Thyroid gland (tissue), 4 donors: ENCODE measurements around the gene ACACA. TPM values are rescaled to one million over a fixed set of nuclear protein-coding genes. Genes with fewer than 3 reads are reported as not detected.
A peak's percentile ranks its signal among the peaks of the same experiment; 100 is the strongest.

Experiments used
- DNase-seq, 2 donors: peaks; one replicate each; pipeline ENCODE4 v3.0.0-alpha.2; 2019
- H3K27ac ChIP-seq, 3 donors: fragments of 200-600 bp; sonication (generic); 1 replicate in 2 of 3; 2 replicates in 1 of 3; pipeline ENCODE4 v1.5.1; 2016 to 2019; ENCODE audit warnings: mild to moderate bottlenecking in 1 of 3, moderate library complexity in 1 of 3
- H3K27me3 ChIP-seq: fragments of 200-600 bp; sonication (generic); one replicate; pipeline ENCODE4 v1.5.1; 2019
- H3K36me3 ChIP-seq, 2 donors: fragments of 200-600 bp; sonication (generic); one replicate each; pipeline ENCODE4 v1.5.1; 2016 to 2019
- H3K4me1 ChIP-seq, 2 donors: fragments of 200-600 bp; sonication (generic); one replicate each; pipeline ENCODE4 v1.5.1; 2017 to 2019
- H3K4me3 ChIP-seq, 3 donors: fragments of 200-600 bp; sonication (generic); replicated peaks in 1 of 3; 1 replicate in 2 of 3; 2 replicates in 1 of 3; pipeline ENCODE4 v1.5.1; 2016; ENCODE audit warnings: mild to moderate bottlenecking in 1 of 3
- H3K9me3 ChIP-seq: fragments of 200-600 bp; sonication (generic); one replicate; pipeline ENCODE4 v1.5.1; 2017
- POLR2A ChIP-seq, 2 donors: fragments of 450-650 bp; IDR thresholded peaks; one replicate each; pipeline ENCODE4 v1.6.1; 2017; ENCODE audit warnings: antibody characterized with exemption in 2 of 2, mild to moderate bottlenecking in 2 of 2, moderate library complexity in 1 of 2
- WGBS, 2 donors: methylation state at CpG; one replicate each; pipeline ENCODE4 v1.1.5; 2017; 5-methylcytosine and 5-hydroxymethylcytosine counted together
- intact Hi-C: fragments of 100-400 bp; cut with DNase I; formaldehyde crosslinking; loops from one replicate; pipeline ENCODE4 v1.15.1; 2023
- total RNA-seq, 4 donors: library from RNA; depleted of rRNA; stranded (reverse); fragments of >200 nt; gene quantifications; one replicate each; pipeline ENCODE4 v1.2.3, GENCODE V29; 2016
- TF ChIP-seq, protein P1 (sequence below), 6 experiments: fragments of 200-600 bp in 3 of 6; fragments of 450-650 bp in 3 of 6; sonication (generic) in 3 of 6; IDR thresholded peaks; one replicate each; pipeline ENCODE4 v1.5.1; 2016 to 2019; ENCODE audit warnings: antibody characterized with exemption in 6 of 6, mild to moderate bottlenecking in 2 of 6, inconsistent platforms in 1 of 6, moderate library complexity in 1 of 6

Gene ACACA
- total RNA-seq, 4 donors from 2014 or later: 27.2 to 55.7 (median 38.4) TPM

DNA sequence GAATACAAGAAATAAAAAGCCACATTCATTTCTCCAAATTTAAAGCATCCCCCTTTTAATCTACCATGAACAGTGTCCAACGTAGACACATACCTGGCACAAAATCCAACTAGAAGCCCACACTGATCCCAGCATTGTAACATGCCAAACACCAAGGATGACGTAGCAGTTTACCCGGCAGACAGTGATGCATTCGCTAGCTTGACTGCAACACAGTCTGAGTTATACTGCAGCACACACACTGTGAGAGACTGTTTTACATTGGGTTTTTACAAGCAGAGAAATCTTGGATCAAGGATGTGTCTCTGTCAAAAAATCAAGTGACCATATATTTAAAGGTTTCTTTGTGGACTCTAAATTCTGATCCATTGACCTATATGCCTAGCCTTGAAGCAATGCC is 105.3 kb downstream of the ACACA start:
- no peaks in the 10 kb centered on the region for H3K27me3 ChIP-seq
- H3K36me3 ChIP-seq: no peaks in the 10 kb centered on the region
- H3K27ac ChIP-seq: no peak overlapping the region
- H3K4me3 ChIP-seq: no peak overlapping the region
- TF ChIP-seq, protein P1, sequence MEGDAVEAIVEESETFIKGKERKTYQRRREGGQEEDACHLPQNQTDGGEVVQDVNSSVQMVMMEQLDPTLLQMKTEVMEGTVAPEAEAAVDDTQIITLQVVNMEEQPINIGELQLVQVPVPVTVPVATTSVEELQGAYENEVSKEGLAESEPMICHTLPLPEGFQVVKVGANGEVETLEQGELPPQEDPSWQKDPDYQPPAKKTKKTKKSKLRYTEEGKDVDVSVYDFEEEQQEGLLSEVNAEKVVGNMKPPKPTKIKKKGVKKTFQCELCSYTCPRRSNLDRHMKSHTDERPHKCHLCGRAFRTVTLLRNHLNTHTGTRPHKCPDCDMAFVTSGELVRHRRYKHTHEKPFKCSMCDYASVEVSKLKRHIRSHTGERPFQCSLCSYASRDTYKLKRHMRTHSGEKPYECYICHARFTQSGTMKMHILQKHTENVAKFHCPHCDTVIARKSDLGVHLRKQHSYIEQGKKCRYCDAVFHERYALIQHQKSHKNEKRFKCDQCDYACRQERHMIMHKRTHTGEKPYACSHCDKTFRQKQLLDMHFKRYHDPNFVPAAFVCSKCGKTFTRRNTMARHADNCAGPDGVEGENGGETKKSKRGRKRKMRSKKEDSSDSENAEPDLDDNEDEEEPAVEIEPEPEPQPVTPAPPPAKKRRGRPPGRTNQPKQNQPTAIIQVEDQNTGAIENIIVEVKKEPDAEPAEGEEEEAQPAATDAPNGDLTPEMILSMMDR (IDR thresholded peaks at IDR 0.05): no peak
- TF ChIP-seq POLR2A (IDR thresholded peaks at IDR 0.05): no peak
- WGBS, 2 donors: 84 to 88% methylated on average over 4 of the region's 4 CpGs
- H3K9me3 ChIP-seq: no peaks in the 10 kb centered on the region
- intact Hi-C loops: no loop called here
- DNase-seq: no peak
- H3K4me1 ChIP-seq: peaks cover 9 to 15% of the 10 kb centered on the region in 2 donors

DNA sequence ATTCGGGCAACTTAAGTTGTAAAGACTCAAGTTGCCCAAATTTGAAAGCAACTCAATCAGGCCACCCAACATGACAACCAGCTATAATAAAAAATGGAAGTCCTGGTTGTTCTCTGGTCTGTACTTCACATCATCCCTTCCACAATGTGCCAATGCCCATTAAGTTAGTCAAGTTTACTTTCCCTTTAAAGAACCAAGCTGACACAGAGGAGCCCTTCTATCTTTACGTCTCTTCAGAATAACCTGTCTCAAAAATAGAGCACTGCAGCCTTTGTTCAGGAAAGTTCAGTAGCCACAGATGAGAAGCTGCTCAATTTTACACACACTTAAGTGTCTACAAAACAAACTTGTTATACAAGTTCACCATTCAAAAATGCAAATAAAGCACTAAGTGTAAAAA is 106.0 kb downstream of the ACACA start:
- H3K27me3 ChIP-seq: no peaks in the 10 kb centered on the region
- WGBS, 2 donors: 57 to 62% methylated on average over 2 of the region's 2 CpGs
- H3K36me3 ChIP-seq: no peaks in the 10 kb centered on the region
- H3K4me1 ChIP-seq: peaks cover 9 to 15% of the 10 kb centered on the region in 2 donors
- intact Hi-C loops: no loop called here
- DNase-seq: no peak
- H3K27ac ChIP-seq: no peak overlapping the region
- H3K4me3 ChIP-seq: no peak overlapping the region
- H3K9me3 ChIP-seq: no peaks in the 10 kb centered on the region
- TF ChIP-seq, protein P1 (IDR thresholded peaks at IDR 0.05): no peak

DNA sequence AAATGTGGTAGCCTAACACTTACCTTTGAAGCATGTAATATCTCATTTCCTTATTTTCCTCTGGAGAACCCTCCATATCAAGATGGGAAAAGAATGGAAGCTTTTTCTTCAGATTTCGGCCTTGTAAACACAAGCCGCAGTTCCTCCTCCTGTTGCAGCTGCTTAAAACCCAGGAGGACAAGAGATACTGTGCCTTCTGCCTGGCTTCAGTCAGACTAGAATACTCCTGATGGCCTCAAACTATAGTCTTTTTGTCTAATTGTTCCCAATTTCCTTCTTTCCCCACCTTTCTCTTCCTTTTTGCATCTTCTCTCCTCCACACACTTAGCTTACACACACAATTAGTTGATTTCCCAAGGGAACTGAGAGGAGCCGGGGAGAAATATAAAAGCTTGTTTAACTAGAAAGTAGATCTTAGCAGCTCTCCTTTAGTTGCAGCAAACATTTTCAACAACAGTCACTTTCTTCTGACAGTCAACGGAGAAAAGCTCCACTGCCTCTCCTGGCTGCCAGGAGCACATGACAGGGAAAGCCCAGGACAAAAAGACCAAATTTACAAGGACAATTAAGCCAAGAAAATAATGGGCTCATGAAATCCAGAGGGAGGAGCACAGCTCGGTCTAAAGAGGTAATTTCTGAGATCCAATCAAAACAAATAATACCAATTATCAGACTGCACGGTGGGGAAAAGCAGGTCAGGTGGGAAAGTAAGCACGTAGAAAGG is 107.2 kb downstream of the ACACA start:
- peak in 1 of 2 donors; percentile 15 for DNase-seq
- intact Hi-C loops: no loop called here
- H3K9me3 ChIP-seq: no peaks in the 10 kb centered on the region
- H3K4me3 ChIP-seq: no peak overlapping the region
- no peaks in the 10 kb centered on the region for H3K36me3 ChIP-seq
- TF ChIP-seq, protein P1 (IDR thresholded peaks at IDR 0.05): no peak
- no peak for TF ChIP-seq POLR2A (IDR thresholded peaks at IDR 0.05)
- no peaks in the 10 kb centered on the region for H3K27me3 ChIP-seq
- H3K27ac ChIP-seq: no peak overlapping the region
- 49 to 57% methylated on average over 7 of the region's 7 CpGs for WGBS, 2 donors
- H3K4me1 ChIP-seq: peaks cover 9 to 15% of the 10 kb centered on the region in 2 donors

DNA sequence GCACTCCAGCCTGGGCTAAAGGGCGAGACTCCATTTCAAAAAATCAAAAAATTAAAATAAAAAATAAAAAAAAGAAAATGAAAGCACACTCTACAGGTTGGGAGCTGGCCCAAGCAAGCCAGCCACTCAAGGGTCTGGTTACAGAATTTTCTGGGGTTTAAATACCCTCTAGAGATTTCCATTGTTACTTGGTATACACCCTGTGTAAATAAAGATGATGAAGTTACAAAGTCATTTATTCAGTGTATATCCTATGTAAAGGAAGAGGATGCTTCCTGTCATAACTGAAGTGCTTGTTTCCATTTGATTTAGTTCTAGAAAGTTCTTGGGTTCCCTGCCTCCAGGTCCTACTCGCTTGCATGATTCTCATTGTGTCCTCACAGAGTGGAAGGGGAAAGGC is 110.7 kb downstream of the ACACA start:
- no peaks in the 10 kb centered on the region for H3K27me3 ChIP-seq
- intact Hi-C loops: no loop called here

DNA sequence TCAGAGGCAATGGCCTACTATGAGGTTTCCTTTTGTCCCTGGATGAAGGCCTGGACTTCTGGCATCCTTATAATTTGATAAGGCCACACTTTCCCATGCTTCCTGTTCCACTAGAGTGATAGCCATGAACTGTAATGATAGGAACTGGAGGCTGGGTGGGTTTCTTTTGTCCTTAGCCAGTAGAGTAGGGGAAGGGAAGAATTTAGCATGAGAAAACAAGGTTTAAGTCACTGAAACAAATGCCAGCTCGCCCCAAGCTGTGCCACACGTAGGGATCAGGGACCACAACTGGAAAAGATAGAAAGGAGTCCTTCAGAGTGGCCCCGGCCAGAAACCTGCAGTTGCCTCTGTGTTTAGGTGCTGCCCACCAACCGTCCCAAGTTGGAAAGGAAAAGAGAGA is 111.7 kb downstream of the ACACA start:
- 83 to 85% methylated on average over 4 of the region's 4 CpGs for WGBS, 2 donors
- H3K4me3 ChIP-seq: no peak overlapping the region
- H3K36me3 ChIP-seq: no peaks in the 10 kb centered on the region
- no peaks in the 10 kb centered on the region for H3K9me3 ChIP-seq
- H3K4me1 ChIP-seq: peaks cover 6 to 7% of the 10 kb centered on the region in 2 donors
- H3K27ac ChIP-seq: no peak overlapping the region
- TF ChIP-seq, protein P1 (IDR thresholded peaks at IDR 0.05): no peak
- TF ChIP-seq POLR2A (IDR thresholded peaks at IDR 0.05): no peak
- intact Hi-C loops: no loop called here
- no peak for DNase-seq
- no peaks in the 10 kb centered on the region for H3K27me3 ChIP-seq

More for the DNA sequence above, 110.7 kb downstream of the ACACA start:
- WGBS, 2 donors: 96 to 99% methylated on average over 2 of the region's 2 CpGs
- TF ChIP-seq POLR2A (IDR thresholded peaks at IDR 0.05): no peak
- TF ChIP-seq, protein P1 (IDR thresholded peaks at IDR 0.05): no peak
- Histone ChIP-seq H3K36me3 (no peaks in the 10 kb centered on the region), H3K9me3 (no peaks in the 10 kb centered on the region), H3K27ac (no peak overlapping the region), H3K4me1 (peaks cover 9 to 14% of the 10 kb centered on the region in 2 donors), H3K4me3 (no peak overlapping the region)
- DNase-seq: no peak
